GM18519 (cell line): ENCODE results near the gene STX7.

Experiments
- ATAC-seq: cut with Tn5 transposase; IDR thresholded peaks from one replicate; pipeline ENCODE4 v1.9.1; 2021; ENCODE audit warnings: mild to moderate bottlenecking, moderate library complexity; ENCODE audit not compliant: unreplicated experiment, low FRiP score

STX7 gene

GRCh38 chr6:132418235-132418965 is 94.5 kb downstream of the STX7 start:
- ATAC-seq: no peak

DNA sequence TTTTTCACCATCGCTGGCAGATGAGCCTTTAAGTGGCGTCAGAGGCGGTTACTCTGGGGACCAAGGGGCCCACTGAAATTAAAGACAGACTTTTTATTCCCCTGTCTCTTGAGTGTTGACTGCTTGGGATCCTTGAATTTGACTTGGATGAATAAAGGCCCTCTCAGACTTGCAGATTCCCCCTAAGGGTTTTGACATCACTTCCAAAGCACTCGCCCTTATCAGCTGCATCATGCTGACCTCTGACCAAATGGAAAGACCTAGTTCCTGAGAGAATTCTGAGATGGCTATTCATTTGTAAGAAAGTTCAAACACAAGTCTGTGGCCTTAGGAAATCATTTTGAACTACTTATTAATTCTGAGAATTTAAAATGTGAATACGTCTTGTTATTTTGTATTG is 98.2 kb downstream of the STX7 start:
- no peak for ATAC-seq

- no peak for ATAC-seq
Observed at GRCh38 chr6:132414322-132414721, 98.6 kb downstream of the STX7 start.

- no peak for ATAC-seq
Observed at GRCh38 chr6:132413499-132413802, 99.5 kb downstream of the STX7 start.

DNA sequence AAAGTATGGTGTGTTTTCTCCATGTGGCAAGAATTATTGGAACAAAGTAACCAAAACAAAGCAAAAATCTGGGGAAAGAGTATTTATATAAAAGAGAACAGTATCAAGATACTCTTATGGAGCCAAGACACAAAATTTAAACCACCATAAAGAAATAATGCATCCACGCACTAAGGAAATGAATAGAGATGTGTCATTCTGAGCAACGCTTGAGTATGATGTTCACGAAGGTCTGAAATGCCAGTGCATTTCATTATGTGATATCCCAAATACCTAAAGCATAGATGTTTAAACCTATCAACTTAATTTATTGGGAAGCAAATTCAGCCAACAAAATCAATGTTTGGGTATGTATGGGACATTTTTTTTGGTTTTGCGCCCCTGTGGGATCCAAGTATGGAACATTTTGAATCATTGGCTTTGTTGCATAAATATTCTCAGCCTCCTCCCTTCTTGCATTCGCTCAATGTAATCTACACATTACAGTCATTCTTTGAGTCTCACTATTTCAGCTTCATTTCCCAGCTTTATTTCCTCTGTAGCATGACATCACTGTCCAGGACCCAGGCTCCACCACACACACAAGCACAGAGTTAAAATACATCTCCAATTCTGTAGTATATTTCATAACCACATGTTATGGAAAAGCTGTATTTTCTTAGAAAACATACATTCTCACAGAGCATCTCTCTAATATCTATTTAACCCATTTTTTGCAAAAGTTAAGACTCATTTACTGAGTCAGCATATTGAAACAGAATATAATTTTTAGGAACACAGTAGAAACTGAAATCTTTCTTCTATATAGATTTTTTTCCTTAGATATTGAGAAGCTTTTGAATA is 100.0 kb downstream of the STX7 start:
- ATAC-seq: no peak

DNA sequence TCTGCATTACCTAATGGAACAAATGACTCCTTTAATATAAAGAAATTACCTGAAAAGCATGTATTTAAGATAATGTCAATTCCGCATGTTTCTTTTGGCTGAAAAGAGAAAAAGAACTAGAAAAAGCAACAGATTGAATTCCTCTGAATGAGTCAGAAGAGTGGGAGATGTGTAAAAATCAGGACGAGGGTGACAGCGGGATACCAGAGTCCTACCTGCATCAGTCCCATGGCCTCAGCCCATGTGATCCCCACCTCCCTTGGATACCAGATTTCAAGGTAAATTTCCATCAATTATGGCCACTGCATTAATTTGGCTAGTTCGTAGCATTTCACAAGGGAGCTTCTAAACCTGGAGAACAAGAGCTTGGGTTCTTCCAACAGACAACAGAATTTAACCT is 101.6 kb downstream of the STX7 start:
- no peak for ATAC-seq

- ATAC-seq: no peak
Observed at GRCh38 chr6:132410830-132411229, 102.1 kb downstream of the STX7 start.

GRCh38 chr6:132405143-132405915 is 107.6 kb downstream of the STX7 start:
- peak; percentile 65 for ATAC-seq

DNA sequence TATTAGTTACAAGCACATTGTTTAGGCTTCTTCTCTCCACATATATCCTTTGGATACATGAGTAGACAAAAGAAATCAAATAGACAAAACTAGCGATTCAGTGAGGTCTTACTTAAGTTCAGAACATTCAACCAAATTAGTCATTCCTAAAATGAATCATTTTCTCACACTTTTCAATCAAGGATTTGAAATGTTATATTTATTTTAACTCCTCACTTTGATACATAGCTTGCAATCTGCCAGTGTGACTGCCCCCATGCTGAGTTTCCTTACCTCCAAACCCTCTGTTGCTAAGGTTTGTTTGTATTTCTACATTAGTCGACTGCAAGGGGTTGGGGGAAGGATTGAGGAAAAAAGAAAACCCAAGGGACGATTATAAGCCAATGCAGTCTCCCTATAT is 108.2 kb downstream of the STX7 start:
- ATAC-seq: peak; percentile 10

DNA sequence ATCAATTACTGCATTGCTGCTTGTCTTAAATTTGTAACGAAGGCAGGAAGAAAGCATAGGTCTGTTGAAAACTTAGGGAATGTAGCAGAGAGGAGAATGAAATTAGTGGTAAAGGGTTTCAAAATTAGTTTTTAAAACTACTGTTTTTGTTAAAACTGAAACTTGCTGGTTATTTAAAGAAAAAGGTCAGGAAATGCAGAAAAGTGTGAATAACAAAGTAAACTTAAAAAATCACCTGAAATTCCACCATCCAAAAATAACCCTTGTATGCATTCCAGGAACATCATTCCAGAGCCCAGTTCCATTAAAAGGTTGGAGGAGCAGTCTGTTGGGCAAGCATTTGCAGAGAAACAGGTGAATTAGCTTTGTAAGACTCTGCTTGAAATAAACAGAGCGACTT is 108.6 kb downstream of the STX7 start:
- no peak for ATAC-seq

DNA sequence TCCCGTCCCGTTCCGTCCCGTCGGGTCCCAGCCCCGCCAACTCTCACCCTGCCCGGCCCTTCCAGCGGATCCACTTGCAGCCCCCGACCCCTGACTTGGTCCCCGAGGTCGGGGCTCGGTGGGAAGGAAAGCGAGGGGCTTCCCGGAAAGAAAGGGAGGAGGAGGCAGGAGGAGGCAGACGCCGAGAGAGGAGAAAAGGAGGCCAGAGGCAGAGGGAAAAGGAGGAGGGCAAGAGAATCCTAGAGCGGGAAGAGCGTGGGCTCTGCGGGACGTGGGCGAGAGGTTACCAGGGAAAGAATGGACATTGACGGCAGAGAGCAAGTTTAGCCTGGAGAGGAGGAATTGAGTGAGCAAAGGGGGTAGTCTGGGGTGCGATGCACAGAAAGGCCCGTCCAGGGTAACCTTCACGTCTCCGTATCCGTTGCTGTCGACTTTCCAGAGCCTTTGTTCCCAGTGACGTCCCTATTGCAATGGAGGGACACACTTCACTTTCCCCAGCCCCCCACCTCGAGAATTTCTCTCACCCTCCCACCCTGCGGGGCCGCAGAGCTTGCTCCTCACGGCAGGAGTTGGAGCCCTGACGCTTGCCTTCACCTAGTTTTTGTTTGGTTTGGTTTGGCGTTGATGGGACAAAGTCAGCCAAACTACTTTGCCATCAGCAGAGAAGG is 111.2 kb downstream of the STX7 start:
- ATAC-seq: no peak

GRCh38 chr6:132400883-132401617 is 111.9 kb downstream of the STX7 start, which contains the start of gene MOXD1:
Gene MOXD1, minus strand, starts transcription at chr6:132401475. Its CDS starts 49 bp downstream, at chr6:132401426.
- ATAC-seq: no peak

DNA sequence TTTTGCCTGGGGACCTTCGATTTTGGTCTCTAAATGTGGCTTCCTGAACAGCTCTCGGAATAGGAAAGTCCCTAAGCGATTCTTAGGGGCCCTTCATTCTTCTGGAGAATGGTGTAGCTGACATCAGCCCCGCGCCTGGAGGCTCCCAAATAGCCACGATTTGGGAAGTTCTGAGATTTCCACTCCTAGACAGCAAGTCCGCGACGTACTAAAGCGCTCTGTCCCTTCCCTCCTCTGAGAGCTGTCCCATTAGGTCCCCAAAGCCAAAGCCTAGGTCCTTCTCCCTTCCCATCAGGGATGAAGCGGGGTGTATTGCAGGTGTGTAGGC is 112.4 kb downstream of the STX7 start:
- no peak for ATAC-seq

DNA sequence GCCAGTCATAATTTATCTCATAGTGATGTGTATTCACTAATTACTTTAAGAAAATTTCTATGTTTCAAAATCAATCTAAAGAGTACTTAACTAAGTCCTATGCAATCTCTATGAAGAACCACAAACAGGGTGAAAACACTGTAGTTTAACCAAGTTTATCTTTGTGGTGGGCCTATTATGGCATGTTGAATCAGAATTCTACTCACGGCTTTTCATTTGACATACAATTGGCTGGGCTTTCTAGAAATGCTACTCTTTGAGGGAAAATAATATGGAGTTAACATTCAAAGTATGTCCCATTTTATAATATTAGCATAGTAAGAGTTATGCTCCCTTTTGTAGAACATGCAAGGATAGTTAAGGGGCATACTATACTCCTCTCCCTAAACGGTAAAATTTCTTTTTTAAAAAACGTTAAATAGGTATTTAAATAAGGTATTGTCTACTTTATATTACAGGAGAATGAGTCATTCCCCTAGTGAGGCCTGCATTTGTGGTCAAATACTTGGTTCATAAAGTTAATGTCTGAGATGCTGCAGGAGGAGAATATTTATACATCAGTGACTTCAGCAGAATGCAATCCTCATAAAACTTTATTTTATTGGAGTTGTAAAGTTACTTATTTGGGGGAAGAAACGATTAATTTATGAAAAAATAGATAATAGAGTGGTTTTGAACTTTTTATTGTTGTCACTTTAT is 113.4 kb downstream of the STX7 start:
- no peak for ATAC-seq
